Measurements from ENCODE around the gene PRSS53. TPM values are rescaled to one million over a fixed set of nuclear protein-coding genes. Genes with fewer than 3 reads are reported as not detected.

The PRSS53 gene
- total RNA-seq, 1 experiment from 2014 or later = 4.4 TPM

GRCh38 chr16:31073142-31073969 is 15.4 kb downstream of the PRSS53 start:
- ChIA-PET CTCF (interaction anchor here (0.6 to 2.0 kb wide), 12 partner anchors 12 to 423 kb away, joined by 3 to 8 read pairs (median 4); partner anchors contain the start of genes FUS and HSD3B7), POLR2A (interaction anchor here (0.6 to 5.5 kb wide), 38 partner anchors 9 to 423 kb away, joined by 3 to 78 read pairs (median 5); partner anchors contain the start of genes ARMC5, FUS, HSD3B7 and KAT8)
- no TSS peak for BruUV-seq (replicated peaks)
- Mint-ChIP-seq H3K27ac (ENCODE audit: low read depth, unreplicated experiment) (peak overlapping the region; percentile 97), H3K4me1 (ENCODE audit: insufficient read depth, unreplicated experiment) (peaks cover 27% of the 10 kb centered on the region), H3K27me3 (ENCODE audit: insufficient read depth, unreplicated experiment) (no peaks in the 10 kb centered on the region), H3K4me3 (ENCODE audit: unreplicated experiment) (peak overlapping the region; percentile 97), H3K36me3 (ENCODE audit: insufficient read depth, unreplicated experiment) (peaks cover 24% of the 10 kb centered on the region), H3K9me3 (ENCODE audit: unreplicated experiment) (no peaks in the 10 kb centered on the region)
- intact Hi-C loops (cut with micrococcal nuclease) = loop anchor here (1.0 to 2.0 kb wide), 5 partner anchors 21 to 88 kb away; partner anchors contain the start of genes HSD3B7 and STX4
- peak; percentile 90 for DNase-seq (ENCODE audit: unreplicated experiment)
- TF ChIP-seq, protein P1, sequence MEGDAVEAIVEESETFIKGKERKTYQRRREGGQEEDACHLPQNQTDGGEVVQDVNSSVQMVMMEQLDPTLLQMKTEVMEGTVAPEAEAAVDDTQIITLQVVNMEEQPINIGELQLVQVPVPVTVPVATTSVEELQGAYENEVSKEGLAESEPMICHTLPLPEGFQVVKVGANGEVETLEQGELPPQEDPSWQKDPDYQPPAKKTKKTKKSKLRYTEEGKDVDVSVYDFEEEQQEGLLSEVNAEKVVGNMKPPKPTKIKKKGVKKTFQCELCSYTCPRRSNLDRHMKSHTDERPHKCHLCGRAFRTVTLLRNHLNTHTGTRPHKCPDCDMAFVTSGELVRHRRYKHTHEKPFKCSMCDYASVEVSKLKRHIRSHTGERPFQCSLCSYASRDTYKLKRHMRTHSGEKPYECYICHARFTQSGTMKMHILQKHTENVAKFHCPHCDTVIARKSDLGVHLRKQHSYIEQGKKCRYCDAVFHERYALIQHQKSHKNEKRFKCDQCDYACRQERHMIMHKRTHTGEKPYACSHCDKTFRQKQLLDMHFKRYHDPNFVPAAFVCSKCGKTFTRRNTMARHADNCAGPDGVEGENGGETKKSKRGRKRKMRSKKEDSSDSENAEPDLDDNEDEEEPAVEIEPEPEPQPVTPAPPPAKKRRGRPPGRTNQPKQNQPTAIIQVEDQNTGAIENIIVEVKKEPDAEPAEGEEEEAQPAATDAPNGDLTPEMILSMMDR (IDR thresholded peaks at IDR 0.05; ENCODE audit: unreplicated experiment) = no peak

DNA sequence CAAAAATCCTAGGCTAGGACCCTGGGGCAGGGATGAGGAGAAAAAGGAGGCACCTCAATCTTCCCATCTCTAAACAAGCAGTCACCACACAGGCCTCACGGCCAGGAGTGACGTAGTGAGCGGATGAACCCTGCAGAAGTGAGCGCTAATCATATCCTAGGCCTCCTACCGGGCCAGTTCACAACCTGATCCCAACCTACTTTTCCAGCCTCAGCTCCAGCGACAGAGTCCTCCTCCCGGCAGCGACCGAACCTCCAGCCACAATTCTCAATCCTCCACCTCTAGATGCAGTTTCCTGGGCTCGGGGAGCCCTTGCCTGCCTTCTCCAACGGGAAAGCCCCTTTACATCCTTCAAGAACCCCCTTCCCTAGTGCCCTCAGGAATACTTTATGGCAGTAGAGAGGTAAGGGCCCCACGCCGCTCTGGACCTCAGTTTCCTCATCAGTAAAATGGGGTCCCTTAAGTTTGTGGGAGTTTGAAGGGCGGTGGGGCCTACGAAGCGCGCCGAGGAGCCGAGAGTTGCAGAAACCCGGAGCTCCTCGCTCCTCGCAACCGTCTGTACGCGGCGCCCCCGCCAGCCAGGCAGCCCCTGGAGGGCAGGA is 16.1 kb downstream of the PRSS53 start:
- DNase-seq (ENCODE audit: unreplicated experiment) = peak; percentile 17
- intact Hi-C loops (cut with micrococcal nuclease) = loop anchor here (1.0 to 2.0 kb wide), 5 partner anchors 20 to 87 kb away; partner anchors contain the start of genes HSD3B7 and STX4
- TF ChIP-seq, protein P1 (IDR thresholded peaks at IDR 0.05; ENCODE audit: unreplicated experiment) = no peak
- Mint-ChIP-seq H3K27me3 (ENCODE audit: insufficient read depth, unreplicated experiment) (no peaks in the 10 kb centered on the region), H3K36me3 (ENCODE audit: insufficient read depth, unreplicated experiment) (peaks cover 22% of the 10 kb centered on the region), H3K4me1 (ENCODE audit: insufficient read depth, unreplicated experiment) (peaks cover 30% of the 10 kb centered on the region), H3K4me3 (ENCODE audit: unreplicated experiment) (peak overlapping the region; percentile 97), H3K9me3 (ENCODE audit: unreplicated experiment) (no peaks in the 10 kb centered on the region), H3K27ac (ENCODE audit: low read depth, unreplicated experiment) (peak overlapping the region; percentile 97)
- POLR2A ChIA-PET = interaction anchor here (0.6 to 5.5 kb wide), 24 partner anchors 8 to 386 kb away, joined by 3 to 78 read pairs (median 8); partner anchors contain the start of genes FUS, HSD3B7, KAT8 and PRSS8
- no TSS peak for BruUV-seq (replicated peaks)
- CTCF ChIA-PET = interaction anchor here (0.6 to 2.0 kb wide), 9 partner anchors 9 to 131 kb away, joined by 3 to 8 read pairs (median 3); partner anchors contain the start of genes FUS and HSD3B7

DNA sequence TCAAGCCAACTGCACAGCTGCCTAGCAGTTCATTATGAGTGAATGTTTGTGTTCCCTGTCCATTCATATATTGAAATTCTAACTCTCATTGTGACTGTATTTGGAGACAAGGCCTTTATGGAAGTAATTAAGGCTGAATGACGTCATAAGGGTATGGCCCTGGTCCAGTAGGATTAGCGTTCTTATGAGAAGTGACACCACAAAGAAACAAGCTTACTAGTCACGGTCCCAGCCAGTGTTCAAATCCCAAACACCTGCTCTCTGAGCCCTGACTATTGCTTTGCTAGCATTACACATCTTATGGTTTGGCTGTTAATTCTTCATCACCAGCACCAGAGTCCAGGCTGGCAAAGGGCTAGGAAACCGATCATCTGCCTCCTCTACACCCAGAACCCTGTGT is 16.9 kb downstream of the PRSS53 start:
- CTCF ChIA-PET = interaction anchor here (0.6 to 2.0 kb wide), 4 partner anchors 8 to 214 kb away, joined by 3 to 6 read pairs (median 4); no protein-coding TSS in a partner anchor
- TF ChIP-seq, protein P1 (IDR thresholded peaks at IDR 0.05; ENCODE audit: unreplicated experiment) = no peak
- H3K36me3 Mint-ChIP-seq (ENCODE audit: insufficient read depth, unreplicated experiment) = peaks cover 16% of the 10 kb centered on the region
- POLR2A ChIA-PET = interaction anchor here (0.7 to 5.5 kb wide), 9 partner anchors 9 to 387 kb away, joined by 3 to 78 read pairs (median 13); partner anchors contain the start of genes FUS, HSD3B7, STX4 and VKORC1
- intact Hi-C loops (cut with micrococcal nuclease) = loop anchor here (2.0 kb wide), 1 partner anchor 75 kb away; no protein-coding TSS in a partner anchor
- H3K4me1 Mint-ChIP-seq (ENCODE audit: insufficient read depth, unreplicated experiment) = peaks cover 30% of the 10 kb centered on the region
- H3K27ac Mint-ChIP-seq (ENCODE audit: low read depth, unreplicated experiment) = peak overlapping the region; percentile 97
- H3K4me3 Mint-ChIP-seq (ENCODE audit: unreplicated experiment) = peak overlapping the region; percentile 97
- BruUV-seq (replicated peaks) = no TSS peak
- no peaks in the 10 kb centered on the region for H3K27me3 Mint-ChIP-seq (ENCODE audit: insufficient read depth, unreplicated experiment)
- DNase-seq (ENCODE audit: unreplicated experiment) = peak; percentile 11
- no peaks in the 10 kb centered on the region for H3K9me3 Mint-ChIP-seq (ENCODE audit: unreplicated experiment)
